HG03175 (cell line): ENCODE measurements around the gene CLCN7.
A peak's percentile ranks its signal among the peaks of the same experiment; 100 is the strongest.

ENCODE experiments used
- ATAC-seq: cut with Tn5 transposase; IDR thresholded peaks from one replicate; pipeline ENCODE4 v1.9.1; 2021; ENCODE audit warnings: mild to moderate bottlenecking, moderate library complexity; ENCODE audit not compliant: unreplicated experiment

The CLCN7 gene, protein sequence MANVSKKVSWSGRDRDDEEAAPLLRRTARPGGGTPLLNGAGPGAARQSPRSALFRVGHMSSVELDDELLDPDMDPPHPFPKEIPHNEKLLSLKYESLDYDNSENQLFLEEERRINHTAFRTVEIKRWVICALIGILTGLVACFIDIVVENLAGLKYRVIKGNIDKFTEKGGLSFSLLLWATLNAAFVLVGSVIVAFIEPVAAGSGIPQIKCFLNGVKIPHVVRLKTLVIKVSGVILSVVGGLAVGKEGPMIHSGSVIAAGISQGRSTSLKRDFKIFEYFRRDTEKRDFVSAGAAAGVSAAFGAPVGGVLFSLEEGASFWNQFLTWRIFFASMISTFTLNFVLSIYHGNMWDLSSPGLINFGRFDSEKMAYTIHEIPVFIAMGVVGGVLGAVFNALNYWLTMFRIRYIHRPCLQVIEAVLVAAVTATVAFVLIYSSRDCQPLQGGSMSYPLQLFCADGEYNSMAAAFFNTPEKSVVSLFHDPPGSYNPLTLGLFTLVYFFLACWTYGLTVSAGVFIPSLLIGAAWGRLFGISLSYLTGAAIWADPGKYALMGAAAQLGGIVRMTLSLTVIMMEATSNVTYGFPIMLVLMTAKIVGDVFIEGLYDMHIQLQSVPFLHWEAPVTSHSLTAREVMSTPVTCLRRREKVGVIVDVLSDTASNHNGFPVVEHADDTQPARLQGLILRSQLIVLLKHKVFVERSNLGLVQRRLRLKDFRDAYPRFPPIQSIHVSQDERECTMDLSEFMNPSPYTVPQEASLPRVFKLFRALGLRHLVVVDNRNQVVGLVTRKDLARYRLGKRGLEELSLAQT

GRCh38 chr16:1474796-1475551, at the start of gene CLCN7:
TSS of gene CLCN7 (minus strand) at chr16:1475028. CDS start at chr16:1474974, 54 bp downstream.
- ATAC-seq, result peak; percentile 82

DNA sequence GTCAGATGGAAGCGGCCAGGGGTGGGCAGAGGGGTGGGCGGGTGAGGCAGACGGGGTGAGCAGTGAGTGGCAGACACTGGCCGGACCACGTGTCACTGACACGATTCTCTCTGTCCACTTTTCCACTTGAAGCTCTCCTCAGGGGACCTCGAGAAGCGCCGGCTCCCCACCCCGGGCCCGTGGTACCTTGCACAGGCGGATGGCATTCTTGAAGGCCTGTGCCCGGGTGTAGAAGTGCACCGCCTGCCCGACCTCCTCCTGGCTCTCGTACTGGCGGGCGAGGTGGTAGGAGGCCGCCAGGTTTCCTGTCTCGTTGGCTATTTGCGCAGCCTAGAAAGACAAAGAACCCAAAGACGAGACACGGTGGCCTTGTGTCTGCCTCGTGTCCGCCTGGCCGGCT, 49.5 kb upstream of the CLCN7 start:
- ATAC-seq, result no peak

GRCh38 chr16:1523581-1524245, 48.9 kb upstream of the CLCN7 start:
- ATAC-seq, result no peak

- ATAC-seq, result no peak
Observed at GRCh38 chr16:1520461-1520860, 45.6 kb upstream of the CLCN7 start.

GRCh38 chr16:1519831-1520230, 45.0 kb upstream of the CLCN7 start:
- ATAC-seq, result no peak

DNA sequence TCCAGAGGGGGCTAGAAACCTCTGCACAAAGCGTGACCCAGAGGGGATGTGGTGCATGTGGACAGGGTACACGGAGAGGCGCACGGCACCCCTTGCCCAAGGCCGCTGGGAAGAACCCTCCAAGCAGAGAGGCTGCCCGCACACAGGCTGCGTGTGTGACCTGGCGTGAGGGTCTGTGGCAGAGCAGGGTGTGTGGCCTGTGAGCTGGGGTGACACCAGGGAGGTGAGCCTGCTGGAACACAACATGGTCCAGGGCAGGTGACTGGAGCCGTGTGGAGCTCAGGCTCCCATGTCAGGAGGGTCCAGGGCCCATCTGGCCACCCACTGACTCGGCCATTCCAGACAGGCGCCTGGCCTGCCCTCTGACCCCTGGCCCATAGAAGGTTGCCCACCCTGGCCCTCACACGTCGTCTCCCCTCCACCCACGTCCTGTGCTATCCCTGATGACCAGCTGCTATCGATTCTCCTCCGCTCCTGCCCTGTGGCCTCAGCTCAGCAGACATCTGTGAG, 43.9 kb upstream of the CLCN7 start:
- ATAC-seq, result no peak

DNA sequence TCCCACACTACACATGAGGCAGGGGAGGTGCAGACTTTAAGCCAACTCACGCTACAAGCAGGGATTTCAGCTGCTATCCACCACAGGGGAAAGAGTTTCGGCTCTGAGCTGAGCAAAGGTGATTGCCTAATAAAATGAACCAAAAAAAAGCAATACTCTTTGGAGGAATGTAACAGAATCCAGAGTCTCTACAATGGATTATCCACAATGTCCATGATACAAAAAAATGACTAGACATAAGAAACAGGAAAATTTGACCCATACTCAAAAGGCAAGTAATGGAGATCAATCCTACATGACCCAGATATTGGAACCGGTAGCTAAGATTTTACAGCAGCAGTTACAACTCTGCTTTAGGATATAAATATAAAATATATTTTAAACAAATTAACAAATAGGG, 39.7 kb upstream of the CLCN7 start:
- no peak for ATAC-seq

- ATAC-seq, result no peak
Observed at GRCh38 chr16:1512774-1513173, 37.9 kb upstream of the CLCN7 start.

DNA sequence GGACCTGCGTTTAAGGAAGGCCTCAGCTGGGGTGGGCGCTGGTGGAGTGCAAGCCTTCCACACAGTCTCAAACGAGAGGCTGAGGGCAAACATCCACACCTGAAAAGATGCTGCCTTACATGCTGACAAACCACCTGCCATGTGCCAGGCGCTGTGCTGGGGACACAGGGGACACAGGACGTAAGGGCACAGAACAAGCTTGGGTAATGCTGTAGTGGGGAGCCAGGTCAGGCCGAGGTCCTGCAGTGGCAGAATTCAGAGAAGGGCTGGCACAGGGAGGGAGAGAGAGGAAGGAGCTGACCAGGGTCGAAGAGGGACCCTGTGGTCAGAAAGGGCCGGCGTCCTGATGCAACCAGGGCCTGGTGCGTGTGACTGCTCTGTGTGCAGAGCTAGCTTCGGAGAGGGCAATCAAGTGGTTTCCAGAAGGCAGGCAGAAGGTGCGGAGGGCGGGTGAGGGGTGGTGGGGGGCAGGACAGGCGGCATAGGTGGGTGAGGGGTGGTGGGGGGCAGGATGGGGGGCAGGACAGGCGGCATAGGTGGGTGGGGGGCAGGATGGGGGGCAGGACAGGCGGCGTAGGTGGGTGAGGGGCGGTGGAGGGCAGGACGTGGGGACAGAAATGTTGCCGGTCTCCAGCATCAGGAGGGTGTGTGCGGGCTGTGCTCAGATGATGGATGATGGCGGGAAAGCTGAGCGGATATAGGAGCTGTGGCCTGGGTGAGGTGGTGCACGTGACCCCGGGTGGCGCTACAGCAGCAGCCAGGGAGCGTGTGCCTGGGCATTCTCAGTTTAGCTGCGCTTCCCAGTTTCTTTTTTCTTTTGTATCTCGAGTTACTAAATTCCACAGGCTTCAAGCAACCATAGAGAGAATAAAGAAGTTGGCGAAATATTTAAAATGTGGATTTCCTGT, 37.1 kb upstream of the CLCN7 start:
- no peak for ATAC-seq

- ATAC-seq, result no peak
Observed at GRCh38 chr16:1510941-1511351, 36.1 kb upstream of the CLCN7 start.

- no peak for ATAC-seq
Observed at GRCh38 chr16:1510272-1510671, 35.4 kb upstream of the CLCN7 start.

GRCh38 chr16:1509307-1510221, 34.7 kb upstream of the CLCN7 start:
- ATAC-seq, result no peak

DNA sequence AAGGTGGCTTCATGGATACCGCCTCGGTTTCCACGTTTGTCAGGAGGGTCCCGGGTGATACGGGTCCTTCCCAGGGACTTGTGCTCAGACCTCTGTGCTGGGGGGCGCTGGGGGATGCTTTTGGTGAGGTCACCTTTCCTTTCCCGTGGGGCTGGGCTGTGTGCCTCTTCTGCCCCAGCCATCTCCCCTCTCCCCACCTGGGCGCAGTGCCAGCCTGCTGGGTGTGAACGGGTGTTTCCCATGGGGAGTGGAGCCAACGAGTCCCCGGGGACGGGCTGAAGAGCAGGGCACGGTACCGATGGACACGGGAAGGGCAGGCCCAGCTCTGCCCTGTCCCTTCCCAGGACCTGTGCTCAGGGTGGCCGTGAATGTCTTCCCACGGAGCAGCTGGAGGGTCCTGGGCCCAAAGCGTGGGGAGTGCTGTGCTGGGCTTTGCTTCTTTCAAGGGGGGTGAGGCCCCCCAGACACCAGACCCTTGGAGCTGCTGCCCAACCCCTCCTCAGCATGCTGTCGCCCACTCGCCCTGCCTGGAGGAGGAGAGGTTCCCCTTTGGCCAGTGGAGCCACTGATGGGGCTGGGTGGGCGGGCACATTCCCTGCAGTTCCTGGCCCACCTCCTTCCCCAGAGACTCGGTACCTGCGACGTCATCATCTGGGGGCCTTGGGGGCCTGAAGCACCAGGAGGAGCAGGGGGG, 33.8 kb upstream of the CLCN7 start:
- no peak for ATAC-seq

DNA sequence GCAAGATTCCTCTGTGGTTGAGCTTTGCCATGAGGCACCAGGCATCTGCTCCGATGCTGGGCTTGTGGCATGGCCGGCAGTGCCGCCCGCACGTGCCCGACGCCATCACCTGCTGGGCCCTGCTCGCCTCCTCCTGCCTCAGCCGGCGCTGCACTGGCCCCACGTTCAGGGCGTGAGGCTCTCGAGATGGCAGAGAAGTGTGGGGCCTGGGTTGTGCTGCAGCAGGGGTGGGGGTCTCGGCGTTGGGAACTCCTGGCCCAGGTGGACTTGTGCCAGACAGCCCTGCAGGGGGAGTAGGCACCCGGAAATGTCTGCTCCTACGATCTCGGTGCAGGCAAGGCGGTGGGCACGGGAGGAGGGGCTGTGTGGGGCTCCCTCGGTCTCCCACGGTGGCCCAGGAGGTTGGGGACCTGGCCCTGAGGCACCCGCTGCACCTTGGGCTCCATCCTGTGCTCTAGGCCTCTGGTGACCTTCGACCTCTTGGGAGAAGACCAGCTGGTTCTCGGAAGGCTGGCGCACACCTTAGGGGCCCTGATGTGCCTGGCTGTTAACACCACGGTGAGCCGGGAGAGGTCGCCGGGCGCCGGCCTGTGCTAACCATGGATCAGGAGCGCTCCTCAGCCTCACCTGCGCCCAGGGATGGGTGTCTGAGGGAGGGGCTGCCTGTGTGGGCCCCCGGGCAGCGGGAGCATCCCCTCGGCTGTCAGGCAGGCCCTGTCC, 31.8 kb upstream of the CLCN7 start:
- ATAC-seq, result no peak

DNA sequence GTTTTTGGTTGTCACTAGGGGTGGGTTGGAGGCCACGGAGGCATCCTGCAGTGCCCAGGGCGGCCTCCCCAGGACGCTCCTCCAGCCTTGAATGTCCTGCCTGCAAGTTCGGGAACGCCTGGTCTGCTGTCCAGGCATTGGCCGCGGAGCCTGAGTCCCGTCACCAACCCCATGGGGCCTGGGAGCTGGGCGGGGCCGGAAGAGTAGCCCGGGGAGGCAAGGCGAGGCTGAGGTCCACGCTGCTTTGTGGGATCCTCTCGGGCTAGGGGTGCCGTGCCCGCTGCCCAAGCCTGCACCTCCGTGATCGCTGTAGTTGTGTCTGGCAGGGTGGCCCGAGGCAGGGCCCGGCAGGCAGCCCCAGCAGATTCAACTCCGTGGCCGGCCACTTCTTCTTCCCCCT, 31.1 kb upstream of the CLCN7 start:
- ATAC-seq, result no peak

- no peak for ATAC-seq
Observed at GRCh38 chr16:1505073-1505844, 30.4 kb upstream of the CLCN7 start.
